Pancreas (tissue), 10 donors: ENCODE data around the gene ARHGAP28. TPM values are rescaled to one million over a fixed set of nuclear protein-coding genes. Genes with fewer than 3 reads are reported as not detected.

Experiments
- ATAC-seq, 4 donors: fragments of 200-7000 bp; cut with Tn5 transposase; one replicate each; pipeline versions ENCODE4 v1.8.0 to v1.9.1; 2020; ENCODE audit warnings: mild to moderate bottlenecking in 4 of 4, moderate library complexity in 4 of 4
- DNase-seq, 6 donors: peaks; one replicate each; pipeline ENCODE4 v3.0.0-alpha.2; 2020
- FAIRE-seq: peaks from 2 replicates; lab custom pipeline; 2012; peaks lifted over from hg19 to GRCh38; lab: Jason Lieb, UNC
- H3K27ac ChIP-seq, 4 donors: fragments of 200-600 bp; sonication (generic); 1 replicate in 3 of 4; 2 replicates in 1 of 4; pipeline versions ENCODE4 v1.5.0 to v1.8.0; 2020
- H3K27me3 ChIP-seq, 4 donors: fragments of 200-600 bp; one replicate each; pipeline ENCODE4 v1.8.0; 2021
- H3K36me3 ChIP-seq, 3 donors: fragments of 200-600 bp; sonication (generic) in 1 of 3; one replicate each; pipeline versions ENCODE4 v1.5.0 to v1.8.0; 2020 to 2021
- H3K4me1 ChIP-seq, 3 donors: fragments of 200-600 bp; one replicate each; pipeline ENCODE4 v1.8.0; 2021
- H3K4me3 ChIP-seq, 4 donors: fragments of 200-600 bp; sonication (generic) in 2 of 4; one replicate each; pipeline versions ENCODE4 v1.5.0 to v1.8.0; 2020 to 2021
- H3K9me3 ChIP-seq, 4 donors: fragments of 200-600 bp; one replicate each; pipeline ENCODE4 v1.8.0; 2021
- WGBS, 2 donors: extraction: QIAGEN DNeasy Blood & Tissue Kit; methylation state at CpG; one replicate each; pipeline ENCODE4 v1.1.7; 2013; 5-methylcytosine and 5-hydroxymethylcytosine counted together
- intact Hi-C, 3 donors: fragments of 100-400 bp; cut with DNase I; formaldehyde crosslinking; loops; one replicate each; pipeline versions ENCODE4 v1.11.1 to v1.14.2; 2022
- polyA plus RNA-seq, 2 donors: library from polyadenylated mRNA; stranded (reverse); fragments of 200-250 nt; gene quantifications; one replicate each; pipeline ENCODE4 v1.2.3, GENCODE V29; 2013
- total RNA-seq, 6 donors: library from RNA; stranded (reverse); fragmentation: NEBNext Ultra II Directional in 4 of 6; extraction: Animal tissue kit (Norgen Biotek cat#: 25700) in 4 of 6; gene quantifications; one replicate each; pipeline versions ENCODE4 v1.2.1 to v1.2.4, GENCODE V29; 2021 to 2023
- TF ChIP-seq, protein P1 (sequence below), 4 donors: fragments of 200-600 bp; sonication (generic) in 3 of 4; IDR thresholded peaks; one replicate each; pipeline versions ENCODE4 v1.5.0 to v1.8.0; 2021; ENCODE audit warnings: antibody characterized with exemption in 4 of 4
- donor health status: healthy with polysubstance abuse.
- donor health status: DM: no; HTN: no; CAD: no; lungs with moderate emphysema.
- donor health status: DM: no; HTN: no; CAD: no.
- donor health status: control.
- donor health status: control.
- donor health status: Bipolar disorder and iron deficiency.
- donor health status: DM: yes; HTN: yes; CAD: no.
- donor health status: DM: no; HTN: no; CAD: no.
- donor health status: DM: no; HTN: no; CAD: no.
- donor health status: DM: yes; HTN: yes; CAD: no.

The ARHGAP28 gene
- total and polyA plus RNA-seq, 8 donors = 0.91 to 9.9 (median 6.9) TPM

GRCh38 chr18:6752202-6752860 is 22.8 kb downstream of the ARHGAP28 start:
- intact Hi-C loops = no loop called here
- FAIRE-seq (no peak), DNase-seq (no peak), ATAC-seq (peak in 3 of 4 donors; percentile 44 to 57 (median 55))
- TF ChIP-seq, protein P1, sequence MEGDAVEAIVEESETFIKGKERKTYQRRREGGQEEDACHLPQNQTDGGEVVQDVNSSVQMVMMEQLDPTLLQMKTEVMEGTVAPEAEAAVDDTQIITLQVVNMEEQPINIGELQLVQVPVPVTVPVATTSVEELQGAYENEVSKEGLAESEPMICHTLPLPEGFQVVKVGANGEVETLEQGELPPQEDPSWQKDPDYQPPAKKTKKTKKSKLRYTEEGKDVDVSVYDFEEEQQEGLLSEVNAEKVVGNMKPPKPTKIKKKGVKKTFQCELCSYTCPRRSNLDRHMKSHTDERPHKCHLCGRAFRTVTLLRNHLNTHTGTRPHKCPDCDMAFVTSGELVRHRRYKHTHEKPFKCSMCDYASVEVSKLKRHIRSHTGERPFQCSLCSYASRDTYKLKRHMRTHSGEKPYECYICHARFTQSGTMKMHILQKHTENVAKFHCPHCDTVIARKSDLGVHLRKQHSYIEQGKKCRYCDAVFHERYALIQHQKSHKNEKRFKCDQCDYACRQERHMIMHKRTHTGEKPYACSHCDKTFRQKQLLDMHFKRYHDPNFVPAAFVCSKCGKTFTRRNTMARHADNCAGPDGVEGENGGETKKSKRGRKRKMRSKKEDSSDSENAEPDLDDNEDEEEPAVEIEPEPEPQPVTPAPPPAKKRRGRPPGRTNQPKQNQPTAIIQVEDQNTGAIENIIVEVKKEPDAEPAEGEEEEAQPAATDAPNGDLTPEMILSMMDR (IDR thresholded peaks at IDR 0.05) = no peak
- WGBS, 2 donors = 44 to 57% methylated on average over 6 of the region's 6 CpGs
- peaks cover 0 to 3% (median 3%) of the 10 kb centered on the region in 3 donors for H3K4me1 ChIP-seq
- no peaks in the 10 kb centered on the region for H3K9me3 ChIP-seq
- no peak overlapping the region for H3K4me3 ChIP-seq
- H3K36me3 ChIP-seq = no peaks in the 10 kb centered on the region
- peak overlapping the region in 2 of 4 donors; percentile 0 to 37 for H3K27ac ChIP-seq
- no peaks in the 10 kb centered on the region for H3K27me3 ChIP-seq

DNA sequence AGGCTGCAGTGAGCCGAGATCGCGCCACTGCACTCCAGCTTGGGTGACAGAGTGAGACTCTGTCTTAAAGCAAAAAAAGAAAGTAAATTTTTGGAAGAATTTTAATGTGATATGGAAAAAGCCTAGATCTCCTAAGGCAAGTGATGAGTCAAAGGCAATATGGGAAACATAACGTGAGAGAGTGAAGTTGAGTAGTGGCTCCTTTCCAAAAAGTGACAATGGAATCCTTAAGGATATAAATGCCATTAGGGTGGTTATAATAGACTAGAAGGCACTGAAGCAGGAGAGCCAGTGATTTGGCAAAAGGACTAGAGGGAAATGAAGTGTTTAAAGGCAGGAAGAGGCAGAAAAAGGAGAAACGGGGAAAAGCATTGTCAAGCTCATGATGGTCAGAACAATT is 25.6 kb downstream of the ARHGAP28 start:
- no peak for FAIRE-seq
- no peak for DNase-seq
- Histone ChIP-seq H3K4me3 (no peak overlapping the region), H3K36me3 (no peaks in the 10 kb centered on the region), H3K27ac (no peak overlapping the region), H3K9me3 (no peaks in the 10 kb centered on the region), H3K27me3 (no peaks in the 10 kb centered on the region), H3K4me1 (peaks cover 9 to 12% (median 10%) of the 10 kb centered on the region in 3 donors)
- ATAC-seq = no peak
- intact Hi-C loops = no loop called here
- 90 to 93% methylated on average over 5 of the region's 5 CpGs for WGBS, 2 donors
- TF ChIP-seq, protein P1 (IDR thresholded peaks at IDR 0.05) = no peak

DNA sequence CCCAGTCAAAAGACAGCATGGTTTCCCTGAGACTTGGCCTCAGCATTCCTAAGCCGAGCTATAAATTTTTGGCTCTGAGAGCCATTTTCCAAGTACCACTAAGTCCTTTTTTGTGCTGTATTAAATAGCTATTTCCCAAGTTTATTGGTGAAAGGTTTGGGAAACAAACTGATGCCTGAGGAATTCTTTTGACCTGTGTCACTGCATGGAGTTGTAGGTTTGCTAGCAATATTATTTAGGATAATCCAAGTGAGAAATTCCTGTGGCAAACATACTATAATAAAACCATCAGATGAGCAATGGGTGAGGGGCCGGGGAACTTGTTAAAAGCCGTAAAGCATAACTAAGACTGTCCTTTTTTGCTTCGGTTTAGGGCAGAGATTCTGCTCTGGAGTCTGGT is 28.4 kb downstream of the ARHGAP28 start:
- ATAC-seq (no peak), DNase-seq (no peak), FAIRE-seq (no peak)
- Histone ChIP-seq H3K36me3 (no peaks in the 10 kb centered on the region), H3K4me1 (peaks cover 6 to 12% (median 10%) of the 10 kb centered on the region in 3 donors), H3K27ac (no peak overlapping the region), H3K9me3 (no peaks in the 10 kb centered on the region), H3K27me3 (no peaks in the 10 kb centered on the region), H3K4me3 (no peak overlapping the region)
- intact Hi-C loops = no loop called here
- TF ChIP-seq, protein P1 (IDR thresholded peaks at IDR 0.05) = no peak
- 79 to 84% methylated on average over 4 of the region's 4 CpGs for WGBS, 2 donors

DNA sequence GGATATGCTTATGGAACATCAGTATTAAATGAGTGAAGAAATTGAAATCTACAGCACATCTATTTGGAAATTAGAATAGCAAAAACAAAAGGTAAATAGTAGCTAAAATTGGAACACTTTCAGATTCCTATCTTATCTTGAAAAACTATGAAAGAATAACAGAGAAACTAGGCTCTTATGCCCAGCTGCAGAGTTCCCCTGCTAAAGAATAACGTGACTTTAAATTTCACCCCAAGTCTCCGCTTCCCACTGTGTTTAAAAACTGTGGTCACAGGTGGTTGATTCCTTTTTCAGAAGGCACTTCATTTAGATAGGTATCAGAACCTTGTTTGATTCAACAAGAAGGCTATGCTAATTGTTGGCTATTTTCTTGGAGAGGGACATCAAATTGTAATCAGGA is 30.1 kb downstream of the ARHGAP28 start:
- FAIRE-seq = no peak
- no peaks in the 10 kb centered on the region for H3K9me3 ChIP-seq
- H3K36me3 ChIP-seq = no peaks in the 10 kb centered on the region
- DNase-seq = no peak
- no peak overlapping the region for H3K4me3 ChIP-seq
- 7 to 29% methylated on average over 2 of the region's 2 CpGs for WGBS, 2 donors
- intact Hi-C loops = no loop called here
- H3K27me3 ChIP-seq = no peaks in the 10 kb centered on the region
- no peak overlapping the region for H3K27ac ChIP-seq
- peak in 1 of 4 donors; percentile 56 for ATAC-seq
- TF ChIP-seq, protein P1 (IDR thresholded peaks at IDR 0.05) = no peak
- peaks cover 6 to 12% (median 10%) of the 10 kb centered on the region in 3 donors for H3K4me1 ChIP-seq

DNA sequence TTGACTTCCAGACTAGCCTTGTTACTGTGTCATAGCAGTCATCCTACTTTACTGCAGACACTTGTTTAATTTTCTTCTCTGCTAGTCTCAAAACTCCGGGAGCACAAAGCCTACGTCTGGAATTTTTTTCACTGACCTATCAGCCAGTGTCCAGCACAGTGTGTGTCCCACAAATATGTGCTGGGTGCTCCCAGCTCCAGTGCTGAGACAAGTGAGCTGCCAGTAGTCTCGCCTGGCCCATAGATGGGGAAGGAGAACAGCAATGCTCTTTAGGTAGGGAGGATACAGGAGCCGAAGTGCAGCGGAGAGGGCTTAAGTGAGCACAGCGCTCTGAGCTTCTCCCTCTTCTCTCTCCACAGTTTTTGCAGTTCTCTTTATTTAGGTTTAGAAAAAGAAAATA is 34.0 kb downstream of the ARHGAP28 start:
- intact Hi-C loops = no loop called here
- FAIRE-seq (no peak), DNase-seq (no peak), ATAC-seq (no peak)
- Histone ChIP-seq H3K36me3 (no peaks in the 10 kb centered on the region), H3K27ac (no peak overlapping the region), H3K4me3 (no peak overlapping the region), H3K27me3 (no peaks in the 10 kb centered on the region), H3K9me3 (no peaks in the 10 kb centered on the region), H3K4me1 (peaks cover 6 to 10% (median 10%) of the 10 kb centered on the region in 3 donors)
- TF ChIP-seq, protein P1 (IDR thresholded peaks at IDR 0.05) = no peak
- WGBS, 2 donors = 90 to 94% methylated on average over 6 of the region's 6 CpGs
